ENCODE data around the gene SLC15A3. TPM values are rescaled to one million over a fixed set of nuclear protein-coding genes. Genes with fewer than 3 reads are reported as not detected.

Gene SLC15A3
- total RNA-seq, 2 experiments from 2014 or later, result 12.6 to 41.4 TPM

DNA sequence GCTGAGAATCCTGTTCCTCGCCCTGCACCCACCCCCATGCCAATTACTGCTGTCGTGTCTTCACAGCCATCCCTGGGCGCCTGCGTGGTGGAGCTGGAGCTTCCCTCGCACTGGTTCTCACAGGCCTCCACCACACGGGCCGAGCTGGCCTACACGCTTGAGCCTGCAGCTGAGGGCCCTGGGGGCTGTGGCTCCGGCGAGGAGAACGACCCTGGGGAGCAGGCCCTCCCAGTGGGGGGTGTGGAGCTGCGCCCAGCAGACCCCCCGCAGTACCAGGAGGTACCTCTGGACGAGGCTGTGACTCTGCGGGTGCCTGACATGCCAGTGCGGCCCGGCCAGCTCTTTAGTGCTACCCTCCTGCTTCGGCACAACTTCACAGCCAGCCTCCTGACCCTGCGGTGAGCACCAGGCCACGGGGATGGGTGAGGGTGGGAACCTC is 23.4 kb downstream of the SLC15A3 start:
- no peak for DNase-seq (ENCODE audit: low spot score)

DNA sequence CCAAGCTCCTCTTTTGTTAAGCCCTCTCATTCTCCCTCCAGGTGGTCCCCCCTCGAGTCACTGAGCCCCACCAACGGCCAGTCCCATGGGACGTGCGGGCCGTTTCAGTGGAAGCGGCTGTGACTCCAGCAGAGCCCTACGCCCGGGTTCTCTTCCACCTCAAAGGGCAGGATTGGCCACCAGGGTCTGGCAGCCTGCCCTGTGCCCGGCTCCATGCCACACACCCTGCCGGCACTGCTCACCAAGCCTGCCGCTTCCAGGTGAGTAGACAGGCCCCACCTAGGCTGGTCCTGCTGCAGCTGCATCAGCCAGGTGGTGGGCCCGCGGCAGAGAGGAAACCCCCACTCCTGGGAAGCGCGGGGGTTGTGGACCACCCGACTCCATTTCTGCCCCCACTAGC is 24.4 kb downstream of the SLC15A3 start:
- Histone ChIP-seq H3K9me3 (ENCODE audit: low read length) (no peaks in the 10 kb centered on the region), H3K36me3 (ENCODE audit: insufficient read depth, low read length) (peaks cover 11% of the 10 kb centered on the region), H4K20me1 (ENCODE audit: insufficient read depth, low read length) (no peaks in the 10 kb centered on the region), H3K4me2 (ENCODE audit: low read length) (no peak overlapping the region), H3K4me3 (ENCODE audit: low read depth, low read length, poor library complexity, severe bottlenecking) (no peak overlapping the region), H2AFZ (ENCODE audit: low read length) (no peak overlapping the region), H3K79me2 (ENCODE audit: insufficient read depth, low read depth, low read length) (no peaks in the 10 kb centered on the region), H3K4me1 (ENCODE audit: insufficient read depth, low read length, poor library complexity, severe bottlenecking) (peaks cover 45% of the 10 kb centered on the region), H3K9me2 (ENCODE audit: insufficient read depth, low read length) (no peaks in the 10 kb centered on the region), H3K27ac (ENCODE audit: low read depth, low read length, poor library complexity, severe bottlenecking) (no peak overlapping the region)
- TF ChIP-seq CTCF (conservative IDR thresholded peaks at IDR 0.05; ENCODE audit: low read length) (no peak), EZH2phosphoT487 (IDR thresholded peaks at IDR 0.05; ENCODE audit: borderline replicate concordance, low read depth, low read length) (no peak)
- BruUV-seq (replicated peaks), result no TSS peak
- intact Hi-C loops (cut with micrococcal nuclease; ENCODE audit: unreplicated experiment), result no loop called here
- DNase-seq (ENCODE audit: low spot score), result no peak
- POLR2A ChIA-PET, result interaction anchor here (0.9 to 1.4 kb wide), 2 partner anchors 12 to 14 kb away, joined by 3 to 5 read pairs; partner anchors contain the start of gene TMEM109
- CTCF ChIA-PET (ENCODE audit: unreplicated experiment), result interaction anchor here (1.0 kb wide), 1 partner anchor 12 kb away, joined by 4 read pairs; no protein-coding TSS in a partner anchor

More for the DNA sequence above, 23.4 kb downstream of the SLC15A3 start:
- Histone ChIP-seq H3K36me3 (ENCODE audit: insufficient read depth, low read length) (peaks cover 2% of the 10 kb centered on the region), H3K27ac (ENCODE audit: low read depth, low read length, poor library complexity, severe bottlenecking) (no peak overlapping the region), H3K79me2 (ENCODE audit: insufficient read depth, low read depth, low read length) (no peaks in the 10 kb centered on the region), H2AFZ (ENCODE audit: low read length) (no peak overlapping the region), H3K4me1 (ENCODE audit: insufficient read depth, low read length, poor library complexity, severe bottlenecking) (peaks cover 55% of the 10 kb centered on the region), H3K4me3 (ENCODE audit: low read depth, low read length, poor library complexity, severe bottlenecking) (no peak overlapping the region), H4K20me1 (ENCODE audit: insufficient read depth, low read length) (no peaks in the 10 kb centered on the region), H3K9me3 (ENCODE audit: low read length) (no peaks in the 10 kb centered on the region), H3K4me2 (ENCODE audit: low read length) (no peak overlapping the region), H3K9me2 (ENCODE audit: insufficient read depth, low read length) (no peaks in the 10 kb centered on the region)
- intact Hi-C loops (cut with micrococcal nuclease; ENCODE audit: unreplicated experiment), result no loop called here
- BruUV-seq (replicated peaks), result no TSS peak
- ChIA-PET POLR2A (interaction anchor here (0.9 kb wide), 1 partner anchor 13 kb away, joined by 3 read pairs; no protein-coding TSS in a partner anchor), CTCF (ENCODE audit: unreplicated experiment) (interaction anchor here (1.8 kb wide), 1 partner anchor 13 kb away, joined by 4 read pairs; no protein-coding TSS in a partner anchor)
- TF ChIP-seq CTCF (conservative IDR thresholded peaks at IDR 0.05; ENCODE audit: low read length) (no peak), EZH2phosphoT487 (IDR thresholded peaks at IDR 0.05; ENCODE audit: borderline replicate concordance, low read depth, low read length) (no peak)

- H3K4me2 ChIP-seq (ENCODE audit: low read length), result no peak overlapping the region
- peaks cover 41% of the 10 kb centered on the region for H3K4me1 ChIP-seq (ENCODE audit: insufficient read depth, low read length, poor library complexity, severe bottlenecking)
- H3K79me2 ChIP-seq (ENCODE audit: insufficient read depth, low read depth, low read length), result no peaks in the 10 kb centered on the region
- no peak for DNase-seq (ENCODE audit: low spot score)
- H3K9me3 ChIP-seq (ENCODE audit: low read length), result no peaks in the 10 kb centered on the region
- CTCF ChIA-PET (ENCODE audit: unreplicated experiment), result interaction anchor here (1.0 kb wide), 1 partner anchor 12 kb away, joined by 4 read pairs; no protein-coding TSS in a partner anchor
- H3K9me2 ChIP-seq (ENCODE audit: insufficient read depth, low read length), result no peaks in the 10 kb centered on the region
- H3K4me3 ChIP-seq (ENCODE audit: low read depth, low read length, poor library complexity, severe bottlenecking), result no peak overlapping the region
- peaks cover 16% of the 10 kb centered on the region for H3K36me3 ChIP-seq (ENCODE audit: insufficient read depth, low read length)
- intact Hi-C loops (cut with micrococcal nuclease; ENCODE audit: unreplicated experiment), result no loop called here
- BruUV-seq (replicated peaks), result no TSS peak
- no peak overlapping the region for H3K27ac ChIP-seq (ENCODE audit: low read depth, low read length, poor library complexity, severe bottlenecking)
- POLR2A ChIA-PET, result interaction anchor here (0.7 to 1.4 kb wide), 2 partner anchors 14 to 187 kb away, joined by 3 to 5 read pairs; partner anchors contain the start of gene TMEM109
- H4K20me1 ChIP-seq (ENCODE audit: insufficient read depth, low read length), result no peaks in the 10 kb centered on the region
- TF ChIP-seq EZH2phosphoT487 (IDR thresholded peaks at IDR 0.05; ENCODE audit: borderline replicate concordance, low read depth, low read length) (no peak), CTCF (conservative IDR thresholded peaks at IDR 0.05; ENCODE audit: low read length) (no peak)
- no peak overlapping the region for H2AFZ ChIP-seq (ENCODE audit: low read length)
These were observed 24.8 kb downstream of the SLC15A3 start for GRCh38 chr11:60927061-60927592.

Measured in OCI-LY7 (cell line).